HFFc6 (cell line): ENCODE data around the gene SORCS2. TPM values are rescaled to one million over a fixed set of nuclear protein-coding genes. Genes with fewer than 3 reads are reported as not detected.

ENCODE experiments used
- DNase-seq: peaks from one replicate; pipeline ENCODE4 v3.0.0-alpha.2; 2018
- H3K27ac Mint-ChIP-seq: 2 replicates; pipeline ENCODE4 v1.8.0; 2020; ENCODE audit warnings: mild to moderate bottlenecking, mixed read lengths
- H3K27me3 Mint-ChIP-seq: 2 replicates; pipeline ENCODE4 v1.8.0; 2021; ENCODE audit warnings: mild to moderate bottlenecking, moderate library complexity, mixed read lengths; ENCODE audit not compliant: insufficient read depth
- H3K36me3 Mint-ChIP-seq: 2 replicates; pipeline ENCODE4 v1.8.0; 2021; ENCODE audit warnings: low read depth, mixed read lengths
- H3K4me1 Mint-ChIP-seq: 2 replicates; pipeline ENCODE4 v1.8.0; 2020; ENCODE audit warnings: low read depth, mixed read lengths
- H3K4me3 Mint-ChIP-seq: 2 replicates; pipeline ENCODE4 v1.8.0; 2020; ENCODE audit warnings: mild to moderate bottlenecking, moderate library complexity, mixed read lengths
- H3K9me3 Mint-ChIP-seq: 2 replicates; pipeline ENCODE4 v1.8.0; 2020; ENCODE audit warnings: mild to moderate bottlenecking, mixed read lengths
- CTCF ChIP-seq: fragments of 200-600 bp; sonication (generic); IDR thresholded peaks from 2 replicates; pipeline ENCODE4 v1.5.0; 2021; ENCODE audit warnings: antibody characterized with exemption, mild to moderate bottlenecking
- total RNA-seq, 6 experiments: library from RNA; stranded (reverse); fragmentation: NEBNext Ultra II Directional; extraction: Animal tissue kit (Norgen Biotek cat#: 25700); gene quantifications; 2 replicates in 1 of 6; 3 replicates in 5 of 6; pipeline ENCODE4 v1.2.3, GENCODE V29; 2021

Gene SORCS2
- total RNA-seq, 6 experiments from 2014 or later: 0.05 to 0.15 (median 0.12) TPM; not detected in 3

GRCh38 chr4:7153711-7154110 lies 38.6 kb upstream of the SORCS2 start:
- H3K36me3 Mint-ChIP-seq: no peaks in the 10 kb centered on the region
- H3K9me3 Mint-ChIP-seq: no peaks in the 10 kb centered on the region
- H3K27me3 Mint-ChIP-seq: peaks cover 67% of the 10 kb centered on the region
- no peak overlapping the region for H3K27ac Mint-ChIP-seq
- H3K4me3 Mint-ChIP-seq: no peak overlapping the region
- H3K4me1 Mint-ChIP-seq: peaks cover 7% of the 10 kb centered on the region
- no peak for TF ChIP-seq CTCF
- no peak for DNase-seq

- DNase-seq: no peak
- no peaks in the 10 kb centered on the region for H3K9me3 Mint-ChIP-seq
- no peaks in the 10 kb centered on the region for H3K36me3 Mint-ChIP-seq
- peaks cover 7% of the 10 kb centered on the region for H3K4me1 Mint-ChIP-seq
- no peak overlapping the region for H3K4me3 Mint-ChIP-seq
- TF ChIP-seq CTCF: no peak
- peaks cover 66% of the 10 kb centered on the region for H3K27me3 Mint-ChIP-seq
- H3K27ac Mint-ChIP-seq: no peak overlapping the region
These were observed 37.9 kb upstream of the SORCS2 start for GRCh38 chr4:7154351-7154981.

GRCh38 chr4:7155590-7156071 lies 36.7 kb upstream of the SORCS2 start:
- DNase-seq: no peak
- no peaks in the 10 kb centered on the region for H3K36me3 Mint-ChIP-seq
- no peak overlapping the region for H3K4me3 Mint-ChIP-seq
- TF ChIP-seq CTCF: no peak
- no peak overlapping the region for H3K27ac Mint-ChIP-seq
- H3K4me1 Mint-ChIP-seq: peaks cover 7% of the 10 kb centered on the region
- peaks cover 62% of the 10 kb centered on the region for H3K27me3 Mint-ChIP-seq
- no peaks in the 10 kb centered on the region for H3K9me3 Mint-ChIP-seq

GRCh38 chr4:7156328-7156727 lies 36.0 kb upstream of the SORCS2 start:
- H3K27ac Mint-ChIP-seq: no peak overlapping the region
- no peak overlapping the region for H3K4me3 Mint-ChIP-seq

GRCh38 chr4:7156761-7157488 lies 35.4 kb upstream of the SORCS2 start:
- Mint-ChIP-seq H3K36me3 (no peaks in the 10 kb centered on the region), H3K27me3 (peaks cover 49% of the 10 kb centered on the region), H3K4me3 (no peak overlapping the region), H3K27ac (no peak overlapping the region), H3K4me1 (peaks cover 7% of the 10 kb centered on the region), H3K9me3 (no peaks in the 10 kb centered on the region)
- DNase-seq: no peak
- TF ChIP-seq CTCF: peak; percentile 61; the same call in 1 of the 2 replicates

More at GRCh38 chr4:7156328-7156727, 36.0 kb upstream of the SORCS2 start:
- peaks cover 55% of the 10 kb centered on the region for H3K27me3 Mint-ChIP-seq
- peaks cover 7% of the 10 kb centered on the region for H3K4me1 Mint-ChIP-seq
- no peak for TF ChIP-seq CTCF
- no peaks in the 10 kb centered on the region for H3K36me3 Mint-ChIP-seq
- no peak for DNase-seq
- no peaks in the 10 kb centered on the region for H3K9me3 Mint-ChIP-seq
